ENCODE measurements around the gene CC2D1A. TPM values are rescaled to one million over a fixed set of nuclear protein-coding genes. Genes with fewer than 3 reads are reported as not detected.
"Not testable (repeated sequence)": the region's sequence is repeated elsewhere in the genome, so short reads cannot be mapped to it uniquely, and the experiment has no call there.

The CC2D1A gene
- total RNA-seq, 2 experiments from 2014 or later = 27.4 to 28.6 TPM

DNA sequence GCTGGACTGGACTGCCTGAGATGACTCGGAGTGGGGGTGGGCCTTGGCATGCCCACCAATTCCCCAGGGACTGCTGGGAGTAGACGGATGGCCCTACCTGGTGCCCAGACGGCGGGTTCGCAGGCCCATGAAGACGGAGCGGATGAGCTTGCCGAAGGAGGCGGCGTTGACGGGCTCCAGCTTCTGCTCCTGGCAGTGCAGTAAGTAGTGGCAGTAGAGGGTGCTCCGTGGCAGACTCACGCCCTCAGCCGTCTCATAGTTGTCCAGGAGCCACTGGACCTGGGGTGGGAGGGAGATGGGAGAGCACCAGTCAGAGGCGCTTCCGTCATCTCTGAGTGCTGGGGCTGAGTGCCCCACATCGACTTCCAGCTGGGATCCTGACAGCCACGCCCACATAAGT lies 63.9 kb downstream of the CC2D1A start:
- peaks cover 8% of the 10 kb centered on the region for H3K4me1 Mint-ChIP-seq (ENCODE audit: low read depth)
- intact Hi-C loops (cut with micrococcal nuclease) = no loop called here
- no peak overlapping the region for H3K4me3 Mint-ChIP-seq
- H3K27me3 Mint-ChIP-seq (ENCODE audit: low read depth) = no peaks in the 10 kb centered on the region
- CTCF ChIA-PET = interaction anchor here (0.6 to 0.7 kb wide), 2 partner anchors 73 to 108 kb away, joined by 3 to 6 read pairs; no protein-coding TSS in a partner anchor
- no peak overlapping the region for H3K27ac Mint-ChIP-seq
- peaks cover 14% of the 10 kb centered on the region for H3K36me3 Mint-ChIP-seq (ENCODE audit: low read depth)
- H3K9me3 Mint-ChIP-seq = no peaks in the 10 kb centered on the region
- DNase-seq = no peak

DNA sequence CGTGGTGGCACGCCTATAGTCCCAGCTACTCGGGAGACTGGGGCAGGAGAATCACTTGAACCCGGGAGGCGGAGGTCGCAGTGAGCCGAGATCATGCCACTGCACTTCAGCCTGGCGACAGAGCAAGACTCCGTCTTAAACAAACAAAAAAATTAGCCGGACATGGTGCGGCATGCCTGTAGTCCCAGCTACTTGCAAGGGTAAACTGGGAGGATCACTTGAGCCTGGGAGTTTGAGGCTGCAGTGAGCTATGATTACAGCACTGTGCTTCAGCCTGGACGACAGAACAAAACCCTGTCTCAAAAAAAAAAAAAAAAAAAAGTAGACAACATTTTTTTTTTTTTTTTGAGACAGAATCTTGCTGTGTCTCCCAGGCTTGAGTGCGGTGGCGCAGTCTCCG lies 65.9 kb downstream of the CC2D1A start:
- H3K27ac Mint-ChIP-seq; H3K27me3 Mint-ChIP-seq (ENCODE audit: low read depth); H3K9me3 Mint-ChIP-seq; H3K4me3 Mint-ChIP-seq; DNase-seq; H3K4me1 Mint-ChIP-seq (ENCODE audit: low read depth); intact Hi-C loops (cut with micrococcal nuclease): not testable (repeated sequence)
- H3K36me3 Mint-ChIP-seq (ENCODE audit: low read depth) = peaks cover 16% of the 10 kb centered on the region
- CTCF ChIA-PET = interaction anchor here (0.6 to 1.0 kb wide), 2 partner anchors 13 to 288 kb away, joined by 4 to 5 read pairs; no protein-coding TSS in a partner anchor

DNA sequence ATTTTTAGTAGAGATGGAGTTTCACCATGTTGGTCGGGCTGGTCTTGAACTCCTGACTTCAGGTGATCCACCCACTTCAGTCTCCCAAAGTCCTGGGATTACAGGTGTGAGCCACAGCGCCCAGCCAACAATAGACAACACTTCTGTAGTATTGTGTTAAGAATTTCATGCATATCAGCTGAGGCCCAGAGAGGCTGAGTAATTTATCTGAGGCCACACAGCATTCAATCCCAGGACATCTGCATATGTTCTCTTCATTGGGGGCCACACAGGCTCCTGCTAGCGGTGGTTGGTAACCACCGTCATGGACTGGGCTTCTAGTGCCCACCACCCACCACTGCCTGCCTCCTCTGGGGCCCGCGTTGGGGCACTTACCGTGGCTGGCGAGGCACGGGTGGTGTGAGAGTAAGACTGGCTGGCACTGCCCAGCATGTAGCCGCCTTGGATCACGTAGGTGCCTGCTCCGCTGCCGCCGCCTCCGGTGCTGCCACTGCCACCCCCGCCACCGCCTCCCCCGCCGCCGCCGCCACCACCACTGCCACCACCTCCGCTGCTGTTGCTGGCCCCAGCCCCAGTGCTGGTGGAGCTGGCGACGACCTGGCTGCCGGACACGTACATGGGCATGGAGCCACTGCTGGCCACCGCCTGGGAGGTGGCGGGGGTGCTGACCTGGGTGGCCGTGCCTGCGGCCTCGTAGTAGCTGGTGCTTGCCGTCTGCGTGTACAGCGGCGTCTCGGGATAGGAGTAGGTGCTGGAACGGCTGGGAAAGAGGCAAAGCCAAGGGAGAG lies 66.6 kb downstream of the CC2D1A start:
- Mint-ChIP-seq H3K9me3 (no peaks in the 10 kb centered on the region), H3K27me3 (ENCODE audit: low read depth) (no peaks in the 10 kb centered on the region), H3K27ac (no peak overlapping the region), H3K4me3 (no peak overlapping the region), H3K4me1 (ENCODE audit: low read depth) (peaks cover 8% of the 10 kb centered on the region), H3K36me3 (ENCODE audit: low read depth) (peaks cover 15% of the 10 kb centered on the region)
- DNase-seq = no peak
- CTCF ChIA-PET = interaction anchor here (0.6 kb wide), 1 partner anchor 289 kb away, joined by 4 read pairs; no protein-coding TSS in a partner anchor
- intact Hi-C loops (cut with micrococcal nuclease) = no loop called here

DNA sequence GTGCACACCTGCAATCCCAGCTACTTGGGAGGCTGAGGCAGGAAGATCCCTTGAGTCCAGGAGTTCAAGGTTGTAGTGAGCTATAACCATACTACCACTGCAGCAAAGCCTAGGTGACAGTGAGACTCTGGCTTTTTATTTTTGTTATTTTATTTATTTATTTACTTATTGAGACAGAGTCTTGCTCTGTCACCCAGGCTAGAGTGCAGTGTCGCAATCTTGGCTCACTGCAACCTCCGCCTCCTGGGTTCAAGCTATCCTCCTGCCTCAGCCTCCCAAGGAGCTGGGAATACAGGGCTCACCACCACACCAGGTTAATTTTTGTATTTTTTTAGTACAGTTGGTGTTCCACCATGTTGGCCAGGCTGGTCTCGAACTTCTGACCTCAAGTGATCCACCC lies 67.5 kb downstream of the CC2D1A start:
- H3K4me3 Mint-ChIP-seq; intact Hi-C loops (cut with micrococcal nuclease); H3K9me3 Mint-ChIP-seq; H3K27ac Mint-ChIP-seq; H3K27me3 Mint-ChIP-seq (ENCODE audit: low read depth); DNase-seq: not testable (repeated sequence)
- peaks cover 10% of the 10 kb centered on the region for H3K4me1 Mint-ChIP-seq (ENCODE audit: low read depth)
- CTCF ChIA-PET = interaction anchor here (0.6 kb wide), 1 partner anchor 49 kb away, joined by 3 read pairs; no protein-coding TSS in a partner anchor
- H3K36me3 Mint-ChIP-seq (ENCODE audit: low read depth) = peaks cover 15% of the 10 kb centered on the region

DNA sequence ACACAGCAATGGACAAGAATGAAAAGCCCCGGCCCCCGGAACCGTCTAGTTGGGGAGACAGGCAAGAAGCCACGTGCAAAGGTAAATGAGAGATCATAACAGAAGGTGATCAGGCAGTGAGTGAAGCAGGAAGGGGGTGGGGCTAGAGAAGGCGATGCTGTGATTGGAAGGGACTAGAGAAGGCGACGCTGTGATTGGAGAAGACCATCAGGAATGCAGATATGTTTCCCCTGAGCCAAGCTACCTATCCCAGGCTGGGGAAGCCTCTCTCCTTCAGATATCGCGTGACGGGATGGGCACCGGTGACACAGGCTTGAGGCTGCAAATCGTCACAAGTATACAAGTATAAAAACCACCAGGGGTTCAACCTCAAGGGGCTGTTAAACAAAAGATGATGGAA lies 68.1 kb downstream of the CC2D1A start:
- Mint-ChIP-seq H3K27me3 (ENCODE audit: low read depth) (no peaks in the 10 kb centered on the region), H3K36me3 (ENCODE audit: low read depth) (peaks cover 12% of the 10 kb centered on the region), H3K27ac (peak overlapping the region; percentile 11), H3K4me3 (no peak overlapping the region), H3K4me1 (ENCODE audit: low read depth) (peaks cover 10% of the 10 kb centered on the region), H3K9me3 (no peaks in the 10 kb centered on the region)
- intact Hi-C loops (cut with micrococcal nuclease) = no loop called here
- DNase-seq = peak; percentile 62
- CTCF ChIA-PET = interaction anchor here (0.8 kb wide), 1 partner anchor 92 kb away, joined by 3 read pairs; no protein-coding TSS in a partner anchor

DNA sequence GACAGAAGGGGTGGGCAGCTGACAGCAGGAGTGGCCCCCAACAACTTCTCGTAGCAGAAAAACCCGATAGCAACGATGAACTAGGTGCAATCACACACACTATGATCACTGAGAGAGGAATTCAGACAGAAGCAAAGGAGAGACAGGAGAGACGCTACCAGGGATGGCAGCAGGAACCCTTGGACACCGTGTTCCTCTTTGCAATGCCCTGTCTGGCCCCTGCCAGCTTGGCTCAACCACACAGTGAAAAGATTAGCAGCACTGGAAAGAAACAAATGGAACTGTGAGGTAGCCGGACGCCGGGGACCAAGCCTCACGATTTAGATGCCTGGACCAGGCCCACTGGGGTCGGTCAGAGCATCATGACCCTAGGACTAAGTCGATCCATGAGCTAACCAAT lies 69.9 kb downstream of the CC2D1A start:
- intact Hi-C loops (cut with micrococcal nuclease) = no loop called here
- H3K27ac Mint-ChIP-seq = no peak overlapping the region

DNA sequence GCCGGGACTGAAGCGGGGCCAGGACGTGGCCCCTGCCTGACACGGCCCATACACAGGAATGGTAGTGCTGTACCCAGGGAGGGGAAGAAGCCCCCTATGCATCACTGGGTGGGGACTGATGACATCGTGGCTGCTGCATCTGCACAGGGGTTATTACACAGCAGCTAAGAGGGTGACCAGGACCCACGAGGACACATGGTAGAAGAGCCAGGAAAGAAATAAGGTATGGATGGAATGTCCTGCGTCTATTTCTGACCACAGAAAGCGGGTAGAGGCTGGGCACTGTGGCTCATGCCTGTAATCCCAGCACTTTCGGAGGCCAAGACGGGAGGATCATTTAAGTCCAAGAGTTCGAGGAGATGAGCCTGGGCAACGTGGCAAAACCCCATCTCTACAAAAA lies 70.4 kb downstream of the CC2D1A start:
- intact Hi-C loops (cut with micrococcal nuclease) = no loop called here
- no peaks in the 10 kb centered on the region for H3K27me3 Mint-ChIP-seq (ENCODE audit: low read depth)
- peaks cover 9% of the 10 kb centered on the region for H3K36me3 Mint-ChIP-seq (ENCODE audit: low read depth)
- CTCF ChIA-PET = no interaction called here
- no peak for DNase-seq
- no peaks in the 10 kb centered on the region for H3K9me3 Mint-ChIP-seq
- no peak overlapping the region for H3K27ac Mint-ChIP-seq
- H3K4me1 Mint-ChIP-seq (ENCODE audit: low read depth) = peaks cover 16% of the 10 kb centered on the region
- H3K4me3 Mint-ChIP-seq = no peak overlapping the region

More for the DNA sequence above, 69.9 kb downstream of the CC2D1A start:
- Mint-ChIP-seq H3K4me3 (no peak overlapping the region), H3K36me3 (ENCODE audit: low read depth) (peaks cover 9% of the 10 kb centered on the region), H3K27me3 (ENCODE audit: low read depth) (no peaks in the 10 kb centered on the region), H3K4me1 (ENCODE audit: low read depth) (peaks cover 16% of the 10 kb centered on the region), H3K9me3 (no peaks in the 10 kb centered on the region)
- no peak for DNase-seq
- CTCF ChIA-PET = no interaction called here

DNA sequence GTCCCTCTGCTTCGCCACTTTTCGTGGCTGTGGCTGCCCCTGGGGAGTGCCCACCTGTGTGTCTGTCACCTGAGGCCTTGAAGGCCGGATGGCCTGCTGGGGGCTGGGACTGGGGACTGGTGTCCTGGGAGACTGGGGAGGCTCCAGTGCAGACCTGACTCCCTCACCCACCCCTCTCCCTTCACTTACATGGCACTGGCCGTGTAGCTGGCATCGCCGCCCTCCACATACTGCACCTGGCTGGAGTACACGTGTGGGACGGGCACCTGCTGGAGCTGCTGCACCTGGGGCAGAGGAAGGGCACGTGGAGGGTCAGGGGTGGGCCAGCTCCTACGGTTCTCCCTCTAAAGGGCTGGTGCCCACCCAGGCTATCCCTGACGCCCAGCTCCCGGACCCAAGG lies 71.8 kb downstream of the CC2D1A start:
- Mint-ChIP-seq H3K27me3 (ENCODE audit: low read depth) (no peaks in the 10 kb centered on the region), H3K27ac (no peak overlapping the region)
- intact Hi-C loops (cut with micrococcal nuclease) = no loop called here

DNA sequence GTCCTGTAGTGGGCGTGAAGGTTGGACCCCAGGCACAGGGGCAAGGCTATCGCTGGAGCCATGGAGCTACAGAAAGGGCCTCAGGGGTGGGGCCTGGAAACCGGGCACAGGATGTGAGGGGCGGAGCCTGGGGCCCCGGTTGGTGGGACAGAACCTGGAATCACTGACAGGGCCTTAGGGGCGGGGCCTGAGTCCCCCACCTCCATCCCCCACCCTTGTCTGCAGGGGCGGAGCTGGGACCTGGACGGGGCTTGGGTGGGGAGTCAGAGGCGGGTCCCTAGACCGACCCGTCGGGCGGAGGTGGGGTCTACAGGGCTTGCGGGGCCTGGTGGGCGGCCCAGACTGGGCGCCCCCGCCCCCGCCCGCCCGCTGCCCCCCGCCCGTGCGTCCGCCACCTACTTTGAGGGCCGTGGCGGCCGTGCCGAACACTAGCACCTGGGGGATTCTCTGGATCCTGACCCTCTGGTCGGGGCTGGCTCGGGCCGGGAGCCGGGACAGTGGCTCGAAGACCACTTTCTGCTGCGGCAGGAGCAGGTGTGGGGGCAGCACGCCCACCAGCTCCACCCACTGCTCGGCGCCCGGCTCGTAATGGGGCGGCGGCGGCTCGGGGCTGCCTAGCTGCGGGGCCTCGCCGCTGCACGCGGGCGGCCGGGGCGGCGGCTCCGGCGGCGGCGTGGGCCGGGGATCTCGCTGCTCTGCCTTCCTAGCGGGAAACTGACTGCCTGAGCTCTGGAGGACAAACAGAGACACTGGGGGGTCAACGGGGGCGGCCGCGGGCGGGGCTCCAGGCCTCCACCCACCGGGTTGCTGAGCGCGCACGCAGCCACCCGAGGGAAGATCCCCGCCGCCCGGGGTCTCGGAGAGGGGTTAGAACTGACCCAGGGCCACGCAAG lies 72.6 kb downstream of the CC2D1A start:
- DNase-seq = no peak

More for the DNA sequence above, 71.8 kb downstream of the CC2D1A start:
- Mint-ChIP-seq H3K4me1 (ENCODE audit: low read depth) (peaks cover 16% of the 10 kb centered on the region), H3K9me3 (no peaks in the 10 kb centered on the region), H3K4me3 (no peak overlapping the region), H3K36me3 (ENCODE audit: low read depth) (peaks cover 13% of the 10 kb centered on the region)
- CTCF ChIA-PET = no interaction called here
- DNase-seq = no peak

DNA sequence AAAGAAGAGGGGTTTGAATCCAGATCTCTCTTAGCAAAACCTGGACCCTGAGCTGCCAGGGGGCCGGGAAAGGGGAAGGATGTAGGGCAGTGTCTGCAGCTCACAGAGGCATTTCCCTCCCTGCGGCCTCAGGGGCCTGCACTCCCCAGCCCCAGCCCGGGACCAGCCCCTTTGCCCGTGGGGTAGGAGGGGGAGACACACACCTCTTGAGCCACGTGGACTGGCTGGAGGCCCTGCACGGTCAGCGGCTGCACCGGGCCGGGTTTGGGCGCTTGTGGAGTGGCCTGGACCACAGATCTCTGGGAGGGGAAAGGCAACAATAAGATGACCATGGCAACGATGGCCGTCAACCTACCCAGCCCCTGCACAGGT lies 73.2 kb downstream of the CC2D1A start:
- peaks cover 8% of the 10 kb centered on the region for H3K36me3 Mint-ChIP-seq (ENCODE audit: low read depth)
- no peaks in the 10 kb centered on the region for H3K27me3 Mint-ChIP-seq (ENCODE audit: low read depth)
- DNase-seq = no peak
- no peak overlapping the region for H3K27ac Mint-ChIP-seq
- no peaks in the 10 kb centered on the region for H3K9me3 Mint-ChIP-seq
- peaks cover 22% of the 10 kb centered on the region for H3K4me1 Mint-ChIP-seq (ENCODE audit: low read depth)
- intact Hi-C loops (cut with micrococcal nuclease) = no loop called here
- CTCF ChIA-PET = no interaction called here
- H3K4me3 Mint-ChIP-seq = no peak overlapping the region

More for the DNA sequence above, 72.6 kb downstream of the CC2D1A start:
- Mint-ChIP-seq H3K27me3 (ENCODE audit: low read depth) (no peaks in the 10 kb centered on the region), H3K4me3 (no peak overlapping the region), H3K27ac (no peak overlapping the region), H3K4me1 (ENCODE audit: low read depth) (peaks cover 22% of the 10 kb centered on the region), H3K36me3 (ENCODE audit: low read depth) (peaks cover 11% of the 10 kb centered on the region), H3K9me3 (no peaks in the 10 kb centered on the region)
- intact Hi-C loops (cut with micrococcal nuclease) = no loop called here
- CTCF ChIA-PET = no interaction called here

DNA sequence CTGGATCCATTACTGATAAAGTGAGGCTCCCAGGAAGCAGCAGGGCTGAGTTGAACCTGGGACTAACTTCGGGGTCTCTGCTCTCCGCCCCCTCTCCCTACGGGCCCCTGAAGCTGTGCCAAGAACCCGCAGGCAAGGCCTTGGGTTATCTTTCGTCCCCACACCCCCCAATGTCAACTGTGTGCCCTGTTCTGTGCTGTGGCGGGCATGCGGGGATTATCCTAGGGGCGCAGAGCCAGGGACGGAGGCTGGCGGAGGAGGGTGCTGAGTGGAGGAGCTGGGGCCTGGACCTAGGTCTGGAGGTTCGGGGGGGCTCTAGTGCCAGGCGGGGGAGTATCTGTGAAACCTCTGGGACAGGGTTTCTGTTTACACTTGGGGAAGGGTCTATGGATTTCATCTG lies 73.7 kb downstream of the CC2D1A start:
- DNase-seq = no peak
- no peak overlapping the region for H3K27ac Mint-ChIP-seq
- no peaks in the 10 kb centered on the region for H3K27me3 Mint-ChIP-seq (ENCODE audit: low read depth)
- peaks cover 7% of the 10 kb centered on the region for H3K36me3 Mint-ChIP-seq (ENCODE audit: low read depth)
- H3K4me1 Mint-ChIP-seq (ENCODE audit: low read depth) = peaks cover 22% of the 10 kb centered on the region
- CTCF ChIA-PET = no interaction called here
- H3K4me3 Mint-ChIP-seq = no peak overlapping the region
- no peaks in the 10 kb centered on the region for H3K9me3 Mint-ChIP-seq
- intact Hi-C loops (cut with micrococcal nuclease) = no loop called here

DNA sequence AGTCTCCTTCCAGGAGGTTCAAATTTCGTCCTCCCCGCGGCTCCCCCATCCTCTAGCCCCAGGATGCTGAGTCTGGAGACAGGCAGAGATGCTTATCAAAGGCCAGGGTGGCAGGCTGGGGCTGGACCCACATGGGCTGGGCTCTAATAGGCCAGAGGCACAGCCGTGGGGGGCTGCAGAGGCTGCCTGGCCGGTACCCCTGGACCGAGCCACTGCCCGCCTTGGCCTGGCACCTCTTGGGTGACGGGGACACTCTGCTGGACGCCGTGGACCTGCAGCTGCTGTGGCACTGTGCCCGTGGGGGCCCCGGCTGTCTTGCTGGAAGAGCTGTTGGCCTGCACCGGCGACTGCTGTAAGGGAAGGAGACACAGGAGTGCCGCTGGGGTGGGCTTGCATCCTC lies 74.3 kb downstream of the CC2D1A start:
- peaks cover 7% of the 10 kb centered on the region for H3K36me3 Mint-ChIP-seq (ENCODE audit: low read depth)
- H3K9me3 Mint-ChIP-seq = no peaks in the 10 kb centered on the region
- intact Hi-C loops (cut with micrococcal nuclease) = no loop called here
- CTCF ChIA-PET = no interaction called here
- H3K27me3 Mint-ChIP-seq (ENCODE audit: low read depth) = no peaks in the 10 kb centered on the region
- peaks cover 28% of the 10 kb centered on the region for H3K4me1 Mint-ChIP-seq (ENCODE audit: low read depth)
- no peak overlapping the region for H3K27ac Mint-ChIP-seq
- DNase-seq = no peak
- H3K4me3 Mint-ChIP-seq = no peak overlapping the region
